ENCODE data around the gene SCRT2. TPM values are rescaled to one million over a fixed set of nuclear protein-coding genes. Genes with fewer than 3 reads are reported as not detected.

SCRT2 gene
- polyA plus RNA-seq, 3 donors, result not detected

GRCh38 chr20:622161-622560 lies 53.4 kb downstream of the SCRT2 start:
- Mint-ChIP-seq H3K27me3 (ENCODE audit: low read depth in 3 of 3) (peaks cover 3 to 7% (median 7%) of the 10 kb centered on the region in 3 donors), H3K27ac (no peak overlapping the region), H3K4me1 (peaks cover 3% of the 10 kb centered on the region), H3K9me3 (peaks cover 7 to 17% (median 15%) of the 10 kb centered on the region in 7 donors), H3K36me3 (no peaks in the 10 kb centered on the region), H3K4me3 (no peak overlapping the region)
- Histone ChIP-seq H3K36me3 (replicated peaks in 1 of 2; ENCODE audit: control insufficient read depth in 1 of 2, insufficient read depth in 2 of 2, low read length in 2 of 2) (no peaks in the 10 kb centered on the region), H3K79me2 (ENCODE audit: insufficient read depth, low read length) (no peaks in the 10 kb centered on the region), H4K20me1 (ENCODE audit: insufficient read depth, low read length) (no peaks in the 10 kb centered on the region), H3K4me3 (replicated peaks in 1 of 3; ENCODE audit: low read depth in 2 of 3, low read length in 3 of 3) (no peak overlapping the region), H3K27me3 (ENCODE audit: control insufficient read depth in 2 of 2, insufficient read depth in 2 of 2, low read length in 2 of 2) (no peaks in the 10 kb centered on the region), H3K9me3 (replicated peaks in 1 of 2; ENCODE audit: control insufficient read depth in 1 of 2, insufficient read depth in 1 of 2, low read length in 2 of 2) (peaks cover 6 to 12% of the 10 kb centered on the region in 2 donors), H2AFZ (ENCODE audit: insufficient read depth, low read depth, low read length, poor library complexity, severe bottlenecking) (no peak overlapping the region), H3K4me2 (replicated peaks; ENCODE audit: extremely low read depth, low read length, poor library complexity, severe bottlenecking) (no peak overlapping the region), H3K4me1 (ENCODE audit: control insufficient read depth in 1 of 2, insufficient read depth in 2 of 2, low read length in 2 of 2) (no peaks in the 10 kb centered on the region), H3K9ac (ENCODE audit: insufficient read depth, low read length, poor library complexity, severe bottlenecking) (no peak overlapping the region), H3K27ac (ENCODE audit: low read depth in 1 of 2, low read length in 2 of 2) (no peak overlapping the region)
- no peak for DNase-seq
- no peak for TF ChIP-seq CTCF (IDR thresholded peaks at IDR 0.05)
- 79% methylated on average over 5 of the region's 7 CpGs for WGBS (ENCODE audit: insufficient coverage)
- intact Hi-C loops (cut with micrococcal nuclease), result no loop called here

GRCh38 chr20:621125-621756 lies 54.4 kb downstream of the SCRT2 start:
- H3K4me3 Mint-ChIP-seq, result no peak overlapping the region
- no peaks in the 10 kb centered on the region for H3K36me3 Mint-ChIP-seq
- Histone ChIP-seq H4K20me1 (ENCODE audit: insufficient read depth, low read length) (no peaks in the 10 kb centered on the region), H3K27me3 (ENCODE audit: control insufficient read depth in 2 of 2, insufficient read depth in 2 of 2, low read length in 2 of 2) (no peaks in the 10 kb centered on the region), H3K9ac (ENCODE audit: insufficient read depth, low read length, poor library complexity, severe bottlenecking) (no peak overlapping the region), H3K9me3 (replicated peaks in 1 of 2; ENCODE audit: control insufficient read depth in 1 of 2, insufficient read depth in 1 of 2, low read length in 2 of 2) (peaks cover 6 to 12% of the 10 kb centered on the region in 2 donors), H3K4me3 (replicated peaks in 1 of 3; ENCODE audit: low read depth in 2 of 3, low read length in 3 of 3) (no peak overlapping the region), H3K4me1 (ENCODE audit: control insufficient read depth in 1 of 2, insufficient read depth in 2 of 2, low read length in 2 of 2) (no peaks in the 10 kb centered on the region), H2AFZ (ENCODE audit: insufficient read depth, low read depth, low read length, poor library complexity, severe bottlenecking) (no peak overlapping the region), H3K79me2 (ENCODE audit: insufficient read depth, low read length) (no peaks in the 10 kb centered on the region), H3K4me2 (replicated peaks; ENCODE audit: extremely low read depth, low read length, poor library complexity, severe bottlenecking) (no peak overlapping the region), H3K27ac (ENCODE audit: low read depth in 1 of 2, low read length in 2 of 2) (no peak overlapping the region), H3K36me3 (replicated peaks in 1 of 2; ENCODE audit: control insufficient read depth in 1 of 2, insufficient read depth in 2 of 2, low read length in 2 of 2) (no peaks in the 10 kb centered on the region)
- intact Hi-C loops (cut with micrococcal nuclease), result no loop called here
- no peak overlapping the region for H3K27ac Mint-ChIP-seq
- H3K27me3 Mint-ChIP-seq (ENCODE audit: low read depth in 3 of 3), result peaks cover 3 to 7% (median 7%) of the 10 kb centered on the region in 3 donors
- 51% methylated on average over 4 of the region's 5 CpGs for WGBS (ENCODE audit: insufficient coverage)
- no peak for TF ChIP-seq CTCF (IDR thresholded peaks at IDR 0.05)
- H3K9me3 Mint-ChIP-seq, result peaks cover 7 to 17% (median 13%) of the 10 kb centered on the region in 7 donors
- no peak for DNase-seq
- peaks cover 3% of the 10 kb centered on the region for H3K4me1 Mint-ChIP-seq
